Kidney epithelial cell (primary cell): ENCODE data around the gene LAMTOR5. TPM values are rescaled to one million over a fixed set of nuclear protein-coding genes. Genes with fewer than 3 reads are reported as not detected.
"Not testable (repeated sequence)": the region's sequence is repeated elsewhere in the genome, so short reads cannot be mapped to it uniquely, and the experiment has no call there.

ENCODE experiments used
- DNase-seq: peaks from one replicate; pipeline ENCODE4 v3.0.0-alpha.2; 2010; ENCODE audit warnings: low read depth
- H3K27me3 ChIP-seq: 2 replicates; pipeline ENCODE4 v1.6.0; 2011; ENCODE audit warnings: low read length; ENCODE audit not compliant: control insufficient read depth, insufficient read depth
- H3K36me3 ChIP-seq: 2 replicates; pipeline ENCODE4 v1.5.1; 2011; ENCODE audit warnings: low read length; ENCODE audit not compliant: control insufficient read depth, insufficient read depth
- H3K4me3 ChIP-seq: 2 replicates; pipeline ENCODE4 v1.5.1; 2011; ENCODE audit warnings: low read depth, mild to moderate bottlenecking, control low read depth, low read length
- CTCF ChIP-seq: IDR thresholded peaks from 2 replicates; pipeline ENCODE4 v1.5.1; 2011; ENCODE audit warnings: mild to moderate bottlenecking, moderate library complexity, low read length, control low read depth, inconsistent platforms; ENCODE audit not compliant: insufficient read depth, poor library complexity, severe bottlenecking
- total RNA-seq: library from RNA; depleted of rRNA; stranded (reverse); fragments of >200 nt; gene quantifications from 2 replicates; pipeline ENCODE4 v1.2.3, GENCODE V29; 2015

The LAMTOR5 gene
- total RNA-seq, 1 donor from 2014 or later = 198 TPM

DNA sequence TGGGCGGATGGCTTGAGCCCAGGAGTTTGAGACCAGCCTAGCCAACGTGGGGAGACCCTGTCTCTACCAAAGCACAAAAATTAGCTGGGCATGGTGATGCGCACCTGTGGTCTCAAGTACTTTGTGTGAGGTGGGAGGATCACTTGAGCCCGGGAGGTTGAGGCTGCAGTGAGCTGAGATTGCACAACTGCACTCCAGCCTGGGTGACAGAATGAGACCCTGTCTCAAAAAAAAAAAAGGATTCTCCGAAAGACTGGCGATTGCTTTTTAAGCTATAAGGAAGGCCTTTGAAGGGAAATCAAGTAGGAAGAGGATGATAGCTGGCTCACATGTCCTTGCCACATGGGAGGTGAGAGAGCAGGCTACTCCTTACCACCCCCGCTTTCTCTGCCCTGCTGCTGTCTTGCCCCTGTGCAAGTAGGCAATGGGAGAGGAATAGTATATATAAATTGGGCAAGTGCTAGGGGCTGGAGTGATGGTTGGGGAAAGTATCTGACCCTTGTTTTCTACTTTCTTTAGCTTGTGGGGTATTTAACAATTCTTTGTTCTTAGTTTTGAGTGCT, 3.8 kb upstream of the LAMTOR5 start:
- no peak for DNase-seq
- no peaks in the 10 kb centered on the region for H3K27me3 ChIP-seq
- no peak for TF ChIP-seq CTCF
- no peaks in the 10 kb centered on the region for H3K36me3 ChIP-seq
- H3K4me3 ChIP-seq = no peak overlapping the region

- no peak for DNase-seq
- TF ChIP-seq CTCF = no peak
- no peaks in the 10 kb centered on the region for H3K27me3 ChIP-seq
These were observed 1.8 kb upstream of the LAMTOR5 start for GRCh38 chr1:110409316-110409715.

GRCh38 chr1:110408488-110408887, 994 bp upstream of the LAMTOR5 start:
- no peak for DNase-seq
- no peaks in the 10 kb centered on the region for H3K36me3 ChIP-seq
- H3K27me3 ChIP-seq = no peaks in the 10 kb centered on the region
- no peak overlapping the region for H3K4me3 ChIP-seq
- TF ChIP-seq CTCF = no peak

More at GRCh38 chr1:110409316-110409715, 1.8 kb upstream of the LAMTOR5 start:
- no peaks in the 10 kb centered on the region for H3K36me3 ChIP-seq
- H3K4me3 ChIP-seq = no peak overlapping the region

GRCh38 chr1:110406407-110406806, 1.1 kb downstream of the LAMTOR5 start:
- not testable (repeated sequence) for DNase-seq, H3K27me3 ChIP-seq
- H3K4me3 ChIP-seq = peak overlapping the region; percentile 79

DNA sequence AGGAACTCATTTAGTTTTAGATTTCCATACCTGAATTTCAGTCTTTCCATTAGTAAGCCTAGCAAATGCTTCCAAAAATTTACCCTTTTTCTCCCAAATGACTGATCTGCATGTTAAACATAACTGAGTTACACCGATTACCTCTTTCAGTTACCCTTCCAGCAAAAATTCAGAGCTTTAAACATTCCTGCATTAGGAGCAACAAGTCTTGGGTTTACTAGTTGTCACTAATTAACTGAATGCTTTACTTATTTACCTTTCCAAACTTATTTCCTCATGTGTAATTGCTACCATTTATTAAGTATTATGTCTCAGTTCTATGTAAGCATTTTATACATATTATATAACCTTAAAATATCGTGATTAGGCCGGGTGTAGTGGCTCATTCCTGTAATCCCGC, 3.1 kb downstream of the LAMTOR5 start:
- no peaks in the 10 kb centered on the region for H3K27me3 ChIP-seq
- DNase-seq = no peak
- H3K36me3 ChIP-seq = no peaks in the 10 kb centered on the region
- H3K4me3 ChIP-seq = no peak overlapping the region
- TF ChIP-seq CTCF = no peak

More at GRCh38 chr1:110406407-110406806, 1.1 kb downstream of the LAMTOR5 start:
- not testable (repeated sequence) for H3K36me3 ChIP-seq

GRCh38 chr1:110403805-110404204, 3.7 kb downstream of the LAMTOR5 start:
- TF ChIP-seq CTCF = no peak
- H3K36me3 ChIP-seq = no peaks in the 10 kb centered on the region
- H3K27me3 ChIP-seq = no peaks in the 10 kb centered on the region
- H3K4me3 ChIP-seq = no peak overlapping the region
- DNase-seq = no peak

DNA sequence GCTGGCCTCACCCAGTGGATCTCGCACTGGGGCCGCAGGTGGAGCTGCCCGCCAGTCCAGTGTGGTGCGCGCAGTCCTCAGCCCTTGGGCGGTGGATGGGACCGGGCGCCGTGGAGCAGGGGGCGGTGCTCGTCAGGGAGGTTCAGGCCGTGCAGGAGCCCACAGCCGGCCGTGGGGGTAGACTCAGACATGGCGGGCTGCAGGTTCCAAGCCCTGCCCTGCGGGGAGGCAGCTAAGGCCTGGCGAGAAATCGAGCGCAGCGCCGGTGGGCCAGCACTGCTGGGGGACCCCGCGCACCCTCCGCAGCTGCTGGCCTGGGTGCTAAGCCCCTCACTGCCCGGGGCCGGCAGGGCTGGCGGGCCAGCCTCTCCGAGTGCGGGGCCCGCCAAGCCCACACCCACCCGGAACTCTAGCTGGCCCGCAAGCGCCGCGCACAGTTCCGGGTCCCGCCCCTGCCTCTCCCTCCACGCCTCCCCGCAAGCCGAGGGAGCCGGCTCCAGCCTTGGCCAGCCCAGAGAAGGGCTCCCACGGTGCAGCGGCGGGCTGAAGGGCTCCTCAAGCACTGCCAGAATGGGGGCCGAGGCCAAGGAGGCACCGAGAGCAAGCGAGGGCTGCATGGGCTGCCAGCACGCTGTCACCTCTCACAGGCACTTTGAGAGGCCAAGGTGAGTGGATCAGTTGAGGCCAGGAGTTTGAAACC, 11.1 kb downstream of the LAMTOR5 start:
- DNase-seq, H3K36me3 ChIP-seq, H3K4me3 ChIP-seq, H3K27me3 ChIP-seq: not testable (repeated sequence)
